HepG2 (cell line): Measurements from ENCODE around the gene CSNK2A1. TPM values are rescaled to one million over a fixed set of nuclear protein-coding genes. Genes with fewer than 3 reads are reported as not detected.

Experiments used
- ELF1 ChIP-seq: sonication (generic); formaldehyde crosslinking; IDR thresholded peaks from 2 replicates; pipeline ENCODE4 v1.4.0; 2020; ENCODE audit warnings: missing genetic modification reagents
- KDM4B ChIP-seq: sonication (generic); formaldehyde crosslinking; IDR thresholded peaks from 2 replicates; pipeline ENCODE4 v1.4.0; 2020; ENCODE audit warnings: missing genetic modification reagents
- KMT2A ChIP-seq: sonication (generic); formaldehyde crosslinking; IDR thresholded peaks from 2 replicates; pipeline ENCODE4 v1.4.0; 2020; ENCODE audit warnings: missing genetic modification reagents
- NR2F2 ChIP-seq: IDR thresholded peaks from 2 replicates; pipeline ENCODE4 v1.6.1; 2012; ENCODE audit warnings: low read depth, inconsistent platforms, borderline replicate concordance
- RFX3 ChIP-seq: IDR thresholded peaks from 2 replicates; pipeline ENCODE4 v1.6.1; 2016; ENCODE audit warnings: missing biosample characterization, missing genetic modification reagents
- THAP8 ChIP-seq: sonication (generic); formaldehyde crosslinking; IDR thresholded peaks from 2 replicates; pipeline ENCODE4 v1.5.1; 2020; ENCODE audit warnings: missing genetic modification reagents, mild to moderate bottlenecking, borderline replicate concordance
- ZNF224 ChIP-seq: sonication (generic); formaldehyde crosslinking; IDR thresholded peaks from 2 replicates; pipeline ENCODE4 v1.5.0; 2020; ENCODE audit warnings: mild to moderate bottlenecking, missing genetic modification reagents
- ZNF34 ChIP-seq: sonication (generic); formaldehyde crosslinking; IDR thresholded peaks from 2 replicates; pipeline ENCODE4 v1.4.0; 2020; ENCODE audit warnings: mild to moderate bottlenecking, missing genetic modification reagents, borderline replicate concordance
- ZNF407 ChIP-seq: sonication (generic); formaldehyde crosslinking; IDR thresholded peaks from one replicate; pipeline ENCODE4 v1.5.1; 2020; ENCODE audit warnings: mild to moderate bottlenecking, missing genetic modification reagents; ENCODE audit errors: not compliant biosample characterization
- ZNF484 ChIP-seq: sonication (generic); formaldehyde crosslinking; IDR thresholded peaks from 2 replicates; pipeline ENCODE4 v1.5.1; 2020; ENCODE audit warnings: mild to moderate bottlenecking, low read depth, missing genetic modification reagents, borderline replicate concordance
- ZNF530 ChIP-seq: sonication (generic); formaldehyde crosslinking; IDR thresholded peaks from 2 replicates; pipeline ENCODE4 v1.5.0; 2020; ENCODE audit warnings: low read depth, mild to moderate bottlenecking, missing genetic modification reagents
- ZNF598 ChIP-seq: sonication (generic); formaldehyde crosslinking; IDR thresholded peaks from 2 replicates; pipeline ENCODE4 v1.5.1; 2020; ENCODE audit warnings: mild to moderate bottlenecking, missing genetic modification reagents, borderline replicate concordance
- ZNF639 ChIP-seq: conservative IDR thresholded peaks from 2 replicates; pipeline ENCODE4 v1.6.1; 2018; ENCODE audit warnings: missing genetic modification reagents
- ZNF800 ChIP-seq: sonication (generic); formaldehyde crosslinking; IDR thresholded peaks from 2 replicates; pipeline ENCODE4 v1.4.0; 2020; ENCODE audit warnings: missing genetic modification reagents
- polyA plus RNA-seq, 8 experiments: library from polyadenylated mRNA; depleted of rRNA in 3 of 8; stranded (reverse) in 7 of 8; unstranded in 1 of 8; fragments of >200 nt; fragmentation: Illumina TruSeq in 4 of 8; extraction: Trizol in 4 of 8; gene quantifications; 2 replicates each; pipeline versions ENCODE4 v1.2.1 to v1.2.3, GENCODE V29; 2011 to 2016; ENCODE audit warnings: low read depth in 4 of 8, missing spikeins in 1 of 8, mixed read lengths in 1 of 8; ENCODE audit not compliant: insufficient read depth in 1 of 8
- total RNA-seq, 5 experiments: library from RNA; depleted of rRNA; stranded (reverse); fragments of >200 nt; fragmentation: Illumina TruSeq; extraction: Trizol; gene quantifications; 2 replicates each; pipeline ENCODE4 v1.2.3, GENCODE V29; 2016; ENCODE audit warnings: low read depth in 1 of 5

The CSNK2A1 gene
- total and polyA plus RNA-seq, 2 of the 13 experiments (the other 11 are each of a cell fraction or from before 2014, with no cell fraction given), result 153 to 231 TPM

- TF ChIP-seq ZNF800 (CRISPR knock-in tag) (no peak; the same call in 1 of the 2 replicates), KDM4B (peak; percentile 90), RFX3 (CRISPR knock-in tag) (peak; percentile 10; the same call in 1 of the 2 replicates), ZNF598 (CRISPR knock-in tag) (peak; percentile 82; the same call in 1 of the 2 replicates), ZNF530 (CRISPR knock-in tag) (no peak), THAP8 (CRISPR knock-in tag) (peak; percentile 93; the same call in 1 of the 2 replicates), ZNF484 (CRISPR knock-in tag) (no peak), KMT2A (CRISPR knock-in tag) (peak; percentile 87), ZNF34 (CRISPR knock-in tag) (peak; percentile 30; the same call in 1 of the 2 replicates), ELF1 (peak; percentile 91), ZNF224 (CRISPR knock-in tag) (peak; percentile 81; the same call in 1 of the 2 replicates), NR2F2 (0 out of 2 replicates have a peak, but pooled peaks have one; percentile 7), ZNF639 (CRISPR knock-in tag) (peak; percentile 85), ZNF407 (CRISPR knock-in tag) (peak; percentile 81)
Observed at GRCh38 chr20:543369-544152, at the start of gene CSNK2A1 (continued).
